K562 (cell line): Measurements from ENCODE around the gene BEST1. TPM values are rescaled to one million over a fixed set of nuclear protein-coding genes. Genes with fewer than 3 reads are reported as not detected.

Source experiments
- BACH1 ChIP-seq: fragments of 200-800 bp; sonication (Bioruptor generic); IDR thresholded peaks from 2 replicates; pipeline ENCODE4 v1.6.1; 2016; ENCODE audit warnings: missing genetic modification characterization, missing compliant biosample characterization
- BRF1 ChIP-seq: IDR thresholded peaks from 3 replicates; pipeline ENCODE4 v1.6.1; 2011; ENCODE audit warnings: borderline replicate concordance, mild to moderate bottlenecking; ENCODE audit not compliant: insufficient read length; ENCODE audit errors: extremely low read depth
- ELF2 ChIP-seq: fragments of 250-450 bp; sonication (Bioruptor Pico); IDR thresholded peaks from 2 replicates; pipeline ENCODE4 v1.5.0; 2021; ENCODE audit warnings: mild to moderate bottlenecking
- ETS2 ChIP-seq: IDR thresholded peaks from 2 replicates; pipeline ENCODE4 v1.6.1; 2016; ENCODE audit warnings: borderline replicate concordance, missing genetic modification characterization, mild to moderate bottlenecking, moderate library complexity, missing compliant biosample characterization; ENCODE audit not compliant: poor library complexity, severe bottlenecking
- EWSR1 ChIP-seq: fragments of 450-650 bp; IDR thresholded peaks from 2 replicates; pipeline ENCODE4 v1.6.1; 2018; ENCODE audit warnings: borderline replicate concordance, mild to moderate bottlenecking, low read depth, moderate library complexity; ENCODE audit not compliant: partially characterized antibody
- FOXM1 ChIP-seq, 2 experiments: fragments of 450-650 bp in 1 of 2; sonication (generic) in 1 of 2; formaldehyde crosslinking in 1 of 2; IDR thresholded peaks; 2 replicates each; pipeline versions ENCODE4 v1.6.1 to v1.9.0; 2017 to 2022; ENCODE audit warnings: low read depth in 2 of 2, mild to moderate bottlenecking in 2 of 2, missing genetic modification reagents in 1 of 2, moderate library complexity in 1 of 2
- GABPB1 ChIP-seq: sonication (generic); formaldehyde crosslinking; IDR thresholded peaks from 2 replicates; pipeline ENCODE4 v1.8.0; 2022; ENCODE audit warnings: mild to moderate bottlenecking, missing genetic modification reagents
- GABPB2 ChIP-seq: fragments of 250-450 bp; sonication (Bioruptor Pico); conservative IDR thresholded peaks from 2 replicates; pipeline ENCODE4 v1.5.1; 2021; ENCODE audit warnings: mild to moderate bottlenecking
- KDM5B ChIP-seq: fragments of 200-600 bp; sonication (generic); IDR thresholded peaks from 2 replicates; pipeline ENCODE4 v1.6.1; 2012; ENCODE audit warnings: low read depth, mild to moderate bottlenecking, moderate library complexity, low read length, control low read depth, inconsistent platforms; ENCODE audit not compliant: insufficient replicate concordance
- KLF16 ChIP-seq: IDR thresholded peaks from 2 replicates; pipeline ENCODE4 v1.6.1; 2016; ENCODE audit warnings: antibody characterized with exemption
- LARP7 ChIP-seq: fragments of 450-650 bp; IDR thresholded peaks from 2 replicates; pipeline ENCODE4 v1.6.1; 2016
- MAFF ChIP-seq: IDR thresholded peaks from 2 replicates; pipeline ENCODE4 v1.6.1; 2012; ENCODE audit warnings: low read length, improper control_type of control experiment
- MCM5 ChIP-seq: fragments of 450-650 bp; IDR thresholded peaks from 2 replicates; pipeline ENCODE4 v1.6.1; 2016; ENCODE audit warnings: low read depth
- MEF2A ChIP-seq: IDR thresholded peaks from 2 replicates; pipeline ENCODE4 v1.6.1; 2011; ENCODE audit warnings: low read depth, mild to moderate bottlenecking, low read length, moderate library complexity; ENCODE audit not compliant: control insufficient read depth
- MTA1 ChIP-seq: fragments of 450-650 bp; IDR thresholded peaks from 2 replicates; pipeline ENCODE4 v1.6.1; 2017; ENCODE audit warnings: borderline replicate concordance
- NR2F6 ChIP-seq: fragments of 450-650 bp; formaldehyde crosslinking; IDR thresholded peaks from 2 replicates; pipeline ENCODE4 v1.4.0; 2020; ENCODE audit warnings: mild to moderate bottlenecking
- PHF8 ChIP-seq: fragments of 200-600 bp; sonication (generic); IDR thresholded peaks from 2 replicates; pipeline ENCODE4 v1.6.1; 2012; ENCODE audit warnings: mixed run types, mild to moderate bottlenecking, inconsistent platforms, low read length, moderate library complexity, borderline replicate concordance
- POLR2B ChIP-seq: fragments of 450-650 bp; IDR thresholded peaks from 2 replicates; pipeline ENCODE4 v1.6.1; 2018; ENCODE audit warnings: low read depth; ENCODE audit not compliant: partially characterized antibody
- POU5F1 ChIP-seq: fragments of 150-350 bp; IDR thresholded peaks from 2 replicates; pipeline ENCODE4 v1.6.1; 2014; ENCODE audit warnings: borderline replicate concordance, low read length, low read depth, mild to moderate bottlenecking; ENCODE audit not compliant: partially characterized antibody
- SPI1 ChIP-seq: IDR thresholded peaks from 2 replicates; pipeline ENCODE4 v1.6.1; 2011; ENCODE audit warnings: low read depth, low read length, control low read depth, borderline replicate concordance
- TFAP4 ChIP-seq: sonication (generic); formaldehyde crosslinking; IDR thresholded peaks from 2 replicates; pipeline ENCODE4 v1.8.0; 2022; ENCODE audit warnings: missing genetic modification reagents, mild to moderate bottlenecking, moderate library complexity, borderline replicate concordance
- ZBTB11 ChIP-seq, 3 experiments: fragments of 200-800 bp in 1 of 3; fragments of 250-450 bp in 1 of 3; fragments of 450-650 bp in 1 of 3; sonication (Bioruptor Pico) in 1 of 3; sonication (Bioruptor generic) in 1 of 3; formaldehyde crosslinking in 1 of 3; IDR thresholded peaks; 2 replicates each; pipeline versions ENCODE4 v1.6.1 to v1.8.0; 2016 to 2022; ENCODE audit warnings: mild to moderate bottlenecking in 2 of 3, missing genetic modification characterization in 2 of 3, missing compliant biosample characterization in 1 of 3, moderate library complexity in 1 of 3
- ZEB2 ChIP-seq: fragments of 450-650 bp; IDR thresholded peaks from 2 replicates; pipeline ENCODE4 v1.6.1; 2016
- ZNF586 ChIP-seq: fragments of 450-650 bp; formaldehyde crosslinking; conservative IDR thresholded peaks from 2 replicates; pipeline ENCODE4 v1.4.0; 2020; ENCODE audit warnings: mild to moderate bottlenecking, moderate library complexity
- polyA plus RNA-seq, 8 experiments: library from polyadenylated mRNA; depleted of rRNA in 4 of 8; stranded (reverse) in 5 of 8; unstranded in 3 of 8; fragments of >200 nt; fragmentation: Nextera tagmentation in 2 of 8; fragmentation: Illumina TruSeq in 1 of 8; extraction: Ambion mirVana in 2 of 8; extraction: Trizol in 1 of 8; gene quantifications; 2 replicates each; pipeline versions ENCODE4 v1.2.1 to v1.2.3, GENCODE V29; 2011 to 2014; ENCODE audit warnings: inconsistent platforms in 1 of 8, missing spikeins in 1 of 8
- total RNA-seq, 7 experiments: library from RNA; depleted of rRNA in 6 of 7; stranded (reverse); fragments of >200 nt in 6 of 7; fragmentation: Illumina TruSeq in 2 of 7; extraction: Trizol in 2 of 7; gene quantifications; 2 replicates each; pipeline versions ENCODE4 v1.2.1 to v1.2.3, GENCODE V29; 2011 to 2021; ENCODE audit warnings: low replicate concordance in 1 of 7

Gene BEST1
- total and polyA plus RNA-seq, 9 of the 15 experiments (the other 6 are each of a cell fraction or from before 2014, with no cell fraction given), result 0.07 to 1.3 (median 0.40) TPM

GRCh38 chr11:61967116-61967923, 17.2 kb downstream of the BEST1 start, which contains the start of gene FTH1 (continued):
- TF ChIP-seq ZBTB11 (CRISPR knock-in tag; IDR thresholded peaks at IDR 0.05) (0 out of 6 replicates have a peak, but pooled peaks of 1 of the 3 experiments have one; percentile 83), BRF1 (no peak), SPI1 (no peak), EWSR1 (no peak), KLF16 (no peak), POLR2B (peak; percentile 98), BACH1 (no peak; the same call in 1 of the 2 replicates), FOXM1 (IDR thresholded peaks at IDR 0.05; ENCODE audit: low read depth) (no peak), FOXM1 (CRISPR knock-in tag; IDR thresholded peaks at IDR 0.05; ENCODE audit: low read depth) (peak; percentile 96), TFAP4 (peak; percentile 51; the same call in 1 of the 2 replicates), GABPB2 (CRISPR knock-in tag) (no peak; the same call in 1 of the 2 replicates), MEF2A (0 out of 2 replicates have a peak, but pooled peaks have one; percentile 11), MCM5 (no peak), MTA1 (no peak), LARP7 (no peak), ELF2 (no peak), GABPB1 (CRISPR knock-in tag) (peak; percentile 88), MAFF (no peak), KDM5B (peak; percentile 95), POU5F1 (no peak), ZNF586 (CRISPR knock-in tag) (no peak), NR2F6 (CRISPR knock-in tag) (no peak), ZEB2 (peak; percentile 93), ETS2 (tag) (no peak), PHF8 (peak; percentile 54; the same call in 1 of the 2 replicates)
